ENCODE measurements around the gene UPK1B.
A peak's percentile ranks its signal among the peaks of the same experiment; 100 is the strongest.
"Not testable (repeated sequence)": the region's sequence is repeated elsewhere in the genome, so short reads cannot be mapped to it uniquely, and the experiment has no call there.

UPK1B gene

GRCh38 chr3:119223511-119223910 lies 50.1 kb downstream of the UPK1B start:
- DNase-seq (ENCODE audit: low read depth, low spot score): no peak

- DNase-seq (ENCODE audit: low read depth, low spot score): no peak
These were observed 51.7 kb downstream of the UPK1B start for GRCh38 chr3:119225121-119225520.

GRCh38 chr3:119227070-119227850 lies 53.9 kb downstream of the UPK1B start:
- no peak for DNase-seq (ENCODE audit: low read depth, low spot score)

- no peak for DNase-seq (ENCODE audit: low read depth, low spot score)
These were observed 55.2 kb downstream of the UPK1B start for GRCh38 chr3:119228373-119229145.

GRCh38 chr3:119229190-119229589 lies 55.8 kb downstream of the UPK1B start:
- DNase-seq (ENCODE audit: low read depth, low spot score): no peak

GRCh38 chr3:119230071-119230470 lies 56.7 kb downstream of the UPK1B start:
- DNase-seq (ENCODE audit: low read depth, low spot score): no peak

GRCh38 chr3:119230745-119231144 lies 57.3 kb downstream of the UPK1B start:
- DNase-seq (ENCODE audit: low read depth, low spot score): no peak

- no peak for DNase-seq (ENCODE audit: low read depth, low spot score)
These were observed 61.2 kb downstream of the UPK1B start for GRCh38 chr3:119234610-119235009.

- DNase-seq (ENCODE audit: low read depth, low spot score): no peak
These were observed 61.8 kb downstream of the UPK1B start for GRCh38 chr3:119235151-119235550.

GRCh38 chr3:119236756-119237155 lies 63.4 kb downstream of the UPK1B start:
- DNase-seq (ENCODE audit: low read depth, low spot score): no peak

- no peak for DNase-seq (ENCODE audit: low read depth, low spot score)
These were observed 63.9 kb downstream of the UPK1B start for GRCh38 chr3:119237299-119237698.

- DNase-seq (ENCODE audit: low read depth, low spot score): no peak
These were observed 65.0 kb downstream of the UPK1B start for GRCh38 chr3:119238363-119238762.

GRCh38 chr3:119239206-119239820 lies 65.9 kb downstream of the UPK1B start:
- no peak for DNase-seq (ENCODE audit: low read depth, low spot score)

GRCh38 chr3:119240101-119240590 lies 66.7 kb downstream of the UPK1B start:
- no peak for DNase-seq (ENCODE audit: low read depth, low spot score)

GRCh38 chr3:119240591-119241434 lies 67.4 kb downstream of the UPK1B start, which contains the start of gene B4GALT4:
Gene B4GALT4 (minus strand): TSS chr3:119240878. CDS start chr3:119230099, 10,779 bp downstream.
- peak; percentile 38 for DNase-seq (ENCODE audit: low read depth, low spot score)

GRCh38 chr3:119242387-119243057 lies 69.1 kb downstream of the UPK1B start:
- not testable (repeated sequence) for DNase-seq (ENCODE audit: low read depth, low spot score)

- DNase-seq (ENCODE audit: low read depth, low spot score): not testable (repeated sequence)
These were observed 69.7 kb downstream of the UPK1B start for GRCh38 chr3:119243058-119243529.

- DNase-seq (ENCODE audit: low read depth, low spot score): no peak
These were observed 70.3 kb downstream of the UPK1B start for GRCh38 chr3:119243712-119244111.

- DNase-seq (ENCODE audit: low read depth, low spot score): no peak
These were observed 72.4 kb downstream of the UPK1B start for GRCh38 chr3:119245778-119246177.
